ENCODE results near the gene KIAA1217. TPM values are rescaled to one million over a fixed set of nuclear protein-coding genes. Genes with fewer than 3 reads are reported as not detected.
"Not testable (repeated sequence)": the region's sequence is repeated elsewhere in the genome, so short reads cannot be mapped to it uniquely, and the experiment has no call there.

Gene KIAA1217
- total RNA-seq, 1 experiment from 2014 or later: 18.6 TPM

- H3K14ac ChIP-seq (ENCODE audit: insufficient read depth, low read length): no peak overlapping the region
- H2AK5ac ChIP-seq (ENCODE audit: insufficient read length, low read length): no peak overlapping the region
- H4K8ac ChIP-seq (replicated peaks; ENCODE audit: insufficient read length, low read depth, low read length): no peak overlapping the region
- no peak overlapping the region for H3K4me2 ChIP-seq (ENCODE audit: insufficient read depth, insufficient read length, low read length)
- H3K23me2 ChIP-seq (ENCODE audit: insufficient read length, low read depth, low read length, poor library complexity, severe bottlenecking): no peaks in the 10 kb centered on the region
- no CpG with 5 or more reads among the region's 4 CpGs for whole genome bisulfite sequencing (ENCODE audit: extremely low coverage, insufficient read length, low lambda C conversion rate)
- no peak overlapping the region for H4K91ac ChIP-seq (ENCODE audit: insufficient read length, low read depth, low read length)
- TF ChIP-seq CTCF (conservative IDR thresholded peaks at IDR 0.05): no peak
- peaks cover 0 to 4% (median 0%) of the 10 kb centered on the region in 3 experiments; a peak in 3 of 7 replicates for H3K36me3 Mint-ChIP-seq (ENCODE audit: insufficient read depth in 1 of 3, low read depth in 3 of 3)
- peaks cover 19 to 20% of the 10 kb centered on the region in 2 experiments for H3K4me1 Mint-ChIP-seq
- H3K9me3 Mint-ChIP-seq: no peaks in the 10 kb centered on the region
- H3K4me3 Mint-ChIP-seq: no peak overlapping the region
- H3K27ac ChIP-seq (ENCODE audit: insufficient read length, low read depth, low read length): no peak overlapping the region
- H3K9me3 ChIP-seq (ENCODE audit: control insufficient read depth, low read depth, low read length): no peaks in the 10 kb centered on the region
- no peaks in the 10 kb centered on the region for H3K27me3 ChIP-seq (ENCODE audit: insufficient read depth, low read length)
- no peak overlapping the region for H3T11ph ChIP-seq (ENCODE audit: low read length)
- no peak overlapping the region for H2BK15ac ChIP-seq (ENCODE audit: low read depth, low read length)
- H3K4ac ChIP-seq (ENCODE audit: low read depth, low read length): no peak overlapping the region
- no peak overlapping the region for H4K5ac ChIP-seq (ENCODE audit: insufficient read length, low read depth, low read length)
- H3K4me1 ChIP-seq (ENCODE audit: insufficient read depth, low read length): 0 out of 2 replicates have a peak, but pooled peaks cover 4% of the 10 kb centered on the region
- no peak overlapping the region for H3K9ac ChIP-seq (ENCODE audit: extremely low read depth, insufficient read length, low read length)
- H3K23ac ChIP-seq (ENCODE audit: insufficient read length, low read depth, low read length): no peak overlapping the region
- no peak overlapping the region for H3K56ac ChIP-seq (ENCODE audit: insufficient read length, low read depth, low read length)
- no peak overlapping the region for H2BK12ac ChIP-seq (ENCODE audit: insufficient read length, low read depth, low read length)
- H3K27ac Mint-ChIP-seq: no peak overlapping the region
- H2AFZ ChIP-seq (ENCODE audit: low read length): no peak overlapping the region
- H2BK5ac ChIP-seq (ENCODE audit: insufficient read length, low read length): no peak overlapping the region
- no peaks in the 10 kb centered on the region for H3K27me3 Mint-ChIP-seq (ENCODE audit: low read depth)
- H2BK20ac ChIP-seq (ENCODE audit: low read depth, low read length, poor library complexity, severe bottlenecking): no peak overlapping the region
- no peaks in the 10 kb centered on the region for H4K20me1 ChIP-seq (ENCODE audit: control insufficient read depth, insufficient read depth, insufficient read length)
- H3K18ac ChIP-seq (ENCODE audit: insufficient read length, low read depth, low read length): no peak overlapping the region
- DNase-seq: no peak
- H3K79me2 ChIP-seq (ENCODE audit: insufficient read depth, low read length): no peaks in the 10 kb centered on the region
- H3K79me1 ChIP-seq (ENCODE audit: insufficient read depth, low read depth, low read length, poor library complexity, severe bottlenecking): no peaks in the 10 kb centered on the region
- H2BK120ac ChIP-seq (ENCODE audit: low read depth, low read length, poor library complexity, severe bottlenecking): no peak overlapping the region
Observed at GRCh38 chr10:24444337-24444736, 235.4 kb downstream of the KIAA1217 start.

GRCh38 chr10:24445958-24446357 is 237.0 kb downstream of the KIAA1217 start:
- H3K4me1 ChIP-seq (ENCODE audit: insufficient read depth, low read length); H3K79me2 ChIP-seq (ENCODE audit: insufficient read depth, low read length); H2BK20ac ChIP-seq (ENCODE audit: low read depth, low read length, poor library complexity, severe bottlenecking); H2BK120ac ChIP-seq (ENCODE audit: low read depth, low read length, poor library complexity, severe bottlenecking); H3K14ac ChIP-seq (ENCODE audit: insufficient read depth, low read length); H2BK12ac ChIP-seq (ENCODE audit: insufficient read length, low read depth, low read length); H3K9me3 ChIP-seq (ENCODE audit: control insufficient read depth, low read depth, low read length); H3K23me2 ChIP-seq (ENCODE audit: insufficient read length, low read depth, low read length, poor library complexity, severe bottlenecking); H3K27me3 Mint-ChIP-seq (ENCODE audit: low read depth); H3K4me3 Mint-ChIP-seq; H3K27me3 ChIP-seq (ENCODE audit: insufficient read depth, low read length); H3K79me1 ChIP-seq (ENCODE audit: insufficient read depth, low read depth, low read length, poor library complexity, severe bottlenecking); H3K27ac Mint-ChIP-seq; H2BK15ac ChIP-seq (ENCODE audit: low read depth, low read length); H4K5ac ChIP-seq (ENCODE audit: insufficient read length, low read depth, low read length); H3K4ac ChIP-seq (ENCODE audit: low read depth, low read length); H3K56ac ChIP-seq (ENCODE audit: insufficient read length, low read depth, low read length); H3K27ac ChIP-seq (ENCODE audit: insufficient read length, low read depth, low read length); H3K9me3 Mint-ChIP-seq; H3K23ac ChIP-seq (ENCODE audit: insufficient read length, low read depth, low read length); H3K36me3 Mint-ChIP-seq (ENCODE audit: insufficient read depth in 1 of 3, low read depth in 3 of 3); H4K91ac ChIP-seq (ENCODE audit: insufficient read length, low read depth, low read length); H4K8ac ChIP-seq (replicated peaks; ENCODE audit: insufficient read length, low read depth, low read length); H3K4me2 ChIP-seq (ENCODE audit: insufficient read depth, insufficient read length, low read length); H3K9ac ChIP-seq (ENCODE audit: extremely low read depth, insufficient read length, low read length); H3K18ac ChIP-seq (ENCODE audit: insufficient read length, low read depth, low read length); H2AK5ac ChIP-seq (ENCODE audit: insufficient read length, low read length); H2AFZ ChIP-seq (ENCODE audit: low read length); H4K20me1 ChIP-seq (ENCODE audit: control insufficient read depth, insufficient read depth, insufficient read length); H2BK5ac ChIP-seq (ENCODE audit: insufficient read length, low read length); DNase-seq; H3T11ph ChIP-seq (ENCODE audit: low read length): not testable (repeated sequence)
- H3K4me1 Mint-ChIP-seq: peaks cover 6 to 10% of the 10 kb centered on the region in 2 experiments
- WGBS (ENCODE audit: extremely low coverage, insufficient read length, low lambda C conversion rate): no CpG with 5 or more reads among the region's 2 CpGs

Data from H9 (cell line).